GM12878 (cell line): ENCODE measurements around the gene DOCK2. TPM values are rescaled to one million over a fixed set of nuclear protein-coding genes. Genes with fewer than 3 reads are reported as not detected.

Source experiments
- ATAC-seq: fragments of 200-7000 bp; cut with Tn5 transposase; 3 replicates; pipeline ENCODE4 v1.9.1; 2020; ENCODE audit warnings: mild to moderate bottlenecking, moderate library complexity
- BruUV-seq: library from RNA; stranded (reverse); fragments of 400-500 nt; replicated peaks from 2 replicates; lab custom pipeline; 2021; lab: Mats Ljungman, UMichigan
- CTCF ChIA-PET: fragments of 300-600 bp; sonication (Branson Sonifier 250); formaldehyde crosslinking; extraction: SDS; loops from one replicate; lab custom pipeline; 2021; ENCODE audit warnings: inconsistent platforms; lab: Yijun Ruan, JAX
- POLR2A ChIA-PET: fragments of 350-600 bp; formaldehyde crosslinking; extraction: SDS; loops from one replicate; lab custom pipeline; 2021; ENCODE audit warnings: inconsistent platforms; lab: Charles Lee
- RAD21 ChIA-PET: fragments of 300-600 bp; sonication (Branson Sonifier 250); formaldehyde crosslinking; loops from one replicate; lab custom pipeline; 2023; ENCODE audit warnings: antibody characterized with exemption; ENCODE audit not compliant: unreplicated experiment; lab: Charles Lee
- SMC1A ChIA-PET: fragments of 300-600 bp; sonication (Branson Sonifier 250); formaldehyde crosslinking; loops from one replicate; lab custom pipeline; 2023; ENCODE audit not compliant: unreplicated experiment, uncharacterized antibody; lab: Charles Lee
- DNase-seq: peaks from one replicate; pipeline ENCODE4 v3.0.0-alpha.2; 2011; ENCODE audit warnings: low read depth, low spot score
- FAIRE-seq: peaks from 3 replicates; lab custom pipeline; 2011; peaks lifted over from hg19 to GRCh38; lab: Jason Lieb, UNC
- H2AFZ ChIP-seq: 2 replicates; pipeline ENCODE4 v1.6.0; 2011; ENCODE audit warnings: low read depth, low read length, control low read depth; ENCODE audit not compliant: control insufficient read depth
- H3K27ac ChIP-seq: 2 replicates; pipeline ENCODE4 v1.5.1; 2011; ENCODE audit warnings: control low read depth; ENCODE audit not compliant: control insufficient read depth, insufficient read depth
- H3K27me3 ChIP-seq, 2 experiments: replicated peaks in 1 of 2; 2 replicates each; pipeline versions ENCODE4 v1.6.0 to v1.6.1; 2011; ENCODE audit warnings: low read length in 1 of 2; ENCODE audit not compliant: control insufficient read depth in 2 of 2, insufficient read depth in 2 of 2
- H3K36me3 ChIP-seq, 2 experiments: 2 replicates each; pipeline ENCODE4 v1.5.1; 2011; ENCODE audit warnings: low read length in 1 of 2; ENCODE audit not compliant: control insufficient read depth in 2 of 2, insufficient read depth in 2 of 2
- H3K4me1 ChIP-seq: 2 replicates; pipeline ENCODE4 v1.6.1; 2011; ENCODE audit warnings: mild to moderate bottlenecking, low read length, moderate library complexity, mixed read lengths; ENCODE audit not compliant: control insufficient read depth, insufficient read depth
- H3K4me2 ChIP-seq: 2 replicates; pipeline ENCODE4 v1.6.0; 2011; ENCODE audit warnings: control low read depth; ENCODE audit not compliant: control insufficient read depth, insufficient read depth
- H3K4me3 ChIP-seq: fragments of 200-600 bp; sonication (generic); 2 replicates; pipeline ENCODE4 v1.5.1; 2016
- H3K79me2 ChIP-seq: 2 replicates; pipeline ENCODE4 v1.6.0; 2011; ENCODE audit warnings: low read length; ENCODE audit not compliant: control insufficient read depth, insufficient read depth
- H3K9ac ChIP-seq: 2 replicates; pipeline ENCODE4 v1.8.0; 2011; ENCODE audit warnings: low read length, control low read depth, mixed read lengths; ENCODE audit not compliant: control insufficient read depth, insufficient read depth
- H3K9me3 ChIP-seq: replicated peaks from 3 replicates; pipeline ENCODE4 v1.5.1; 2011; ENCODE audit warnings: mild to moderate bottlenecking, low read length; ENCODE audit not compliant: control insufficient read depth, insufficient read depth
- H4K20me1 ChIP-seq: 2 replicates; pipeline ENCODE4 v1.6.0; 2011; ENCODE audit not compliant: control insufficient read depth, insufficient read depth
- ATF7 ChIP-seq: fragments of 450-650 bp; IDR thresholded peaks from 2 replicates; pipeline ENCODE4 v1.6.1; 2016; ENCODE audit warnings: low read depth, mild to moderate bottlenecking
- CBX5 ChIP-seq: sonication (generic); IDR thresholded peaks from 2 replicates; pipeline ENCODE4 v1.6.1; 2016; ENCODE audit warnings: low read depth, moderate library complexity, mild to moderate bottlenecking, inconsistent platforms
- FOXM1 ChIP-seq: IDR thresholded peaks from 2 replicates; pipeline ENCODE4 v1.6.1; 2012; ENCODE audit warnings: low read depth, mild to moderate bottlenecking, inconsistent platforms, low read length, moderate library complexity
- NFXL1 ChIP-seq: fragments of 450-650 bp; IDR thresholded peaks from 2 replicates; pipeline ENCODE4 v1.6.1; 2017; ENCODE audit warnings: antibody characterized with exemption, mild to moderate bottlenecking, borderline replicate concordance
- PAX8 ChIP-seq: fragments of 450-650 bp; IDR thresholded peaks from 2 replicates; pipeline ENCODE4 v1.6.1; 2017; ENCODE audit warnings: mild to moderate bottlenecking, moderate library complexity
- RAD21 ChIP-seq: IDR thresholded peaks from 2 replicates; pipeline ENCODE4 v1.6.1; 2011; ENCODE audit warnings: mild to moderate bottlenecking, low read depth, low read length, moderate library complexity; ENCODE audit not compliant: insufficient read depth
- RFX5 ChIP-seq: IDR thresholded peaks from 2 replicates; pipeline ENCODE4 v1.6.1; 2011; ENCODE audit warnings: low read depth, low read length, improper control_type of control experiment
- SMAD1 ChIP-seq: fragments of 450-650 bp; IDR thresholded peaks from 2 replicates; pipeline ENCODE4 v1.6.1; 2018; ENCODE audit warnings: mild to moderate bottlenecking, low read depth; ENCODE audit not compliant: partially characterized antibody
- STAT1 ChIP-seq: fragments of 450-650 bp; conservative IDR thresholded peaks from 2 replicates; pipeline ENCODE4 v1.6.1; 2014; ENCODE audit warnings: antibody characterized with exemption, mild to moderate bottlenecking
- ZNF622 ChIP-seq: fragments of 450-650 bp; IDR thresholded peaks from 2 replicates; pipeline ENCODE4 v1.6.1; 2017; ENCODE audit warnings: mild to moderate bottlenecking, inconsistent platforms
- ZSCAN29 ChIP-seq: fragments of 450-650 bp; IDR thresholded peaks from 2 replicates; pipeline ENCODE4 v1.6.1; 2017; ENCODE audit warnings: mild to moderate bottlenecking, moderate library complexity
- in situ Hi-C: fragments of 300-500 bp; cut with MboI; formaldehyde crosslinking; loops from 9 replicates; pipeline ENCODE4 v1.14.3; 2018; ENCODE audit warnings: mixed read lengths
- intact Hi-C: fragments of 100-400 bp; cut with micrococcal nuclease; formaldehyde crosslinking; loops from one replicate; pipeline ENCODE4 v1.14.2; 2022; ENCODE audit not compliant: unreplicated experiment
- polyA plus RNA-seq, 11 experiments: library from polyadenylated mRNA; depleted of rRNA in 4 of 11; unstranded in 6 of 11; stranded (reverse) in 5 of 11; fragments of >200 nt; fragmentation: Nextera tagmentation in 4 of 11; fragmentation: Illumina TruSeq in 1 of 11; extraction: Ambion mirVana in 4 of 11; extraction: Trizol in 1 of 11; gene quantifications; 1 replicate in 1 of 11; 2 replicates in 10 of 11; pipeline versions ENCODE4 v1.2.1 to v1.2.3, GENCODE V29; 2011 to 2016; ENCODE audit warnings: inconsistent platforms in 2 of 11, missing spikeins in 2 of 11, low read depth in 1 of 11
- total RNA-seq, 4 experiments: library from RNA; depleted of rRNA in 3 of 4; stranded (reverse); fragments of >200 nt in 3 of 4; fragmentation: Illumina TruSeq in 1 of 4; extraction: Trizol in 1 of 4; gene quantifications; 2 replicates each; pipeline versions ENCODE4 v1.2.1 to v1.2.3, GENCODE V29; 2013 to 2021
- TF ChIP-seq, protein P1 (sequence below): fragments of 450-650 bp; IDR thresholded peaks from 2 replicates; pipeline ENCODE4 v1.6.1; 2018; ENCODE audit warnings: mild to moderate bottlenecking, low read depth, moderate library complexity; ENCODE audit not compliant: partially characterized antibody
- TF ChIP-seq, protein P2 (sequence below): IDR thresholded peaks from 2 replicates; pipeline ENCODE4 v1.6.1; 2012; ENCODE audit warnings: low read length, inconsistent platforms
- TF ChIP-seq, protein P3 (sequence below): fragments of 450-650 bp; IDR thresholded peaks from 2 replicates; pipeline ENCODE4 v1.6.1; 2014; ENCODE audit warnings: mild to moderate bottlenecking
- TF ChIP-seq, protein P4 (sequence below): fragments of 450-650 bp; formaldehyde crosslinking; IDR thresholded peaks from 2 replicates; pipeline ENCODE4 v1.5.0; 2022; ENCODE audit warnings: mild to moderate bottlenecking, missing genetic modification characterization

Gene DOCK2
- total and polyA plus RNA-seq, 10 of the 15 experiments (the other 5 are each of a cell fraction or from before 2014, with no cell fraction given): 34.2 to 192 (median 118) TPM

GRCh38 chr5:169712428-169712827, 75.4 kb downstream of the DOCK2 start:
- no peaks in the 10 kb centered on the region for H3K4me1 ChIP-seq
- FAIRE-seq (no peak), ATAC-seq (no peak), DNase-seq (no peak)
- H3K9me3 ChIP-seq: no peaks in the 10 kb centered on the region
- H3K27me3 ChIP-seq: no peaks in the 10 kb centered on the region
- intact Hi-C loops (no loop called here), in situ Hi-C loops (no loop called here)
- no peak overlapping the region for H3K4me3 ChIP-seq
- no peak overlapping the region for H2AFZ ChIP-seq
- H3K9ac ChIP-seq: no peak overlapping the region
- ChIA-PET RAD21 (interaction anchor here (2.3 kb wide), 1 partner anchor 10 kb away, joined by 7 read pairs; no protein-coding TSS in a partner anchor), SMC1A (interaction anchor here (1.1 to 2.2 kb wide), 3 partner anchors 41 to 268 kb away, joined by 3 to 6 read pairs (median 4); partner anchors contain the start of gene INSYN2B), CTCF (no interaction called here), POLR2A (interaction anchor here (1.6 kb wide), 1 partner anchor 66 kb away, joined by 3 read pairs; no protein-coding TSS in a partner anchor)
- H3K79me2 ChIP-seq: no peaks in the 10 kb centered on the region
- no peak overlapping the region for H3K27ac ChIP-seq
- H4K20me1 ChIP-seq: no peaks in the 10 kb centered on the region
- no peak overlapping the region for H3K4me2 ChIP-seq
- peaks cover 26 to 61% of the 10 kb centered on the region in 2 experiments for H3K36me3 ChIP-seq
- BruUV-seq: no TSS peak
- TF ChIP-seq STAT1 (no peak), ZSCAN29 (no peak), RAD21 (no peak), RFX5 (no peak), ZNF622 (no peak), PAX8 (no peak), ATF7 (no peak), NFXL1 (no peak), SMAD1 (no peak), CBX5 (no peak), FOXM1 (no peak)
- TF ChIP-seq, protein P1, sequence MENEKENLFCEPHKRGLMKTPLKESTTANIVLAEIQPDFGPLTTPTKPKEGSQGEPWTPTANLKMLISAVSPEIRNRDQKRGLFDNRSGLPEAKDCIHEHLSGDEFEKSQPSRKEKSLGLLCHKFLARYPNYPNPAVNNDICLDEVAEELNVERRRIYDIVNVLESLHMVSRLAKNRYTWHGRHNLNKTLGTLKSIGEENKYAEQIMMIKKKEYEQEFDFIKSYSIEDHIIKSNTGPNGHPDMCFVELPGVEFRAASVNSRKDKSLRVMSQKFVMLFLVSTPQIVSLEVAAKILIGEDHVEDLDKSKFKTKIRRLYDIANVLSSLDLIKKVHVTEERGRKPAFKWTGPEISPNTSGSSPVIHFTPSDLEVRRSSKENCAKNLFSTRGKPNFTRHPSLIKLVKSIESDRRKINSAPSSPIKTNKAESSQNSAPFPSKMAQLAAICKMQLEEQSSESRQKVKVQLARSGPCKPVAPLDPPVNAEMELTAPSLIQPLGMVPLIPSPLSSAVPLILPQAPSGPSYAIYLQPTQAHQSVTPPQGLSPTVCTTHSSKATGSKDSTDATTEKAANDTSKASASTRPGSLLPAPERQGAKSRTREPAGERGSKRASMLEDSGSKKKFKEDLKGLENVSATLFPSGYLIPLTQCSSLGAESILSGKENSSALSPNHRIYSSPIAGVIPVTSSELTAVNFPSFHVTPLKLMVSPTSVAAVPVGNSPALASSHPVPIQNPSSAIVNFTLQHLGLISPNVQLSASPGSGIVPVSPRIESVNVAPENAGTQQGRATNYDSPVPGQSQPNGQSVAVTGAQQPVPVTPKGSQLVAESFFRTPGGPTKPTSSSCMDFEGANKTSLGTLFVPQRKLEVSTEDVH: no peak
- TF ChIP-seq, protein P2, sequence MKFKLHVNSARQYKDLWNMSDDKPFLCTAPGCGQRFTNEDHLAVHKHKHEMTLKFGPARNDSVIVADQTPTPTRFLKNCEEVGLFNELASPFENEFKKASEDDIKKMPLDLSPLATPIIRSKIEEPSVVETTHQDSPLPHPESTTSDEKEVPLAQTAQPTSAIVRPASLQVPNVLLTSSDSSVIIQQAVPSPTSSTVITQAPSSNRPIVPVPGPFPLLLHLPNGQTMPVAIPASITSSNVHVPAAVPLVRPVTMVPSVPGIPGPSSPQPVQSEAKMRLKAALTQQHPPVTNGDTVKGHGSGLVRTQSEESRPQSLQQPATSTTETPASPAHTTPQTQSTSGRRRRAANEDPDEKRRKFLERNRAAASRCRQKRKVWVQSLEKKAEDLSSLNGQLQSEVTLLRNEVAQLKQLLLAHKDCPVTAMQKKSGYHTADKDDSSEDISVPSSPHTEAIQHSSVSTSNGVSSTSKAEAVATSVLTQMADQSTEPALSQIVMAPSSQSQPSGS: no peak
- TF ChIP-seq, protein P3, sequence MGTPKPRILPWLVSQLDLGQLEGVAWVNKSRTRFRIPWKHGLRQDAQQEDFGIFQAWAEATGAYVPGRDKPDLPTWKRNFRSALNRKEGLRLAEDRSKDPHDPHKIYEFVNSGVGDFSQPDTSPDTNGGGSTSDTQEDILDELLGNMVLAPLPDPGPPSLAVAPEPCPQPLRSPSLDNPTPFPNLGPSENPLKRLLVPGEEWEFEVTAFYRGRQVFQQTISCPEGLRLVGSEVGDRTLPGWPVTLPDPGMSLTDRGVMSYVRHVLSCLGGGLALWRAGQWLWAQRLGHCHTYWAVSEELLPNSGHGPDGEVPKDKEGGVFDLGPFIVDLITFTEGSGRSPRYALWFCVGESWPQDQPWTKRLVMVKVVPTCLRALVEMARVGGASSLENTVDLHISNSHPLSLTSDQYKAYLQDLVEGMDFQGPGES: no peak
- TF ChIP-seq, protein P4, sequence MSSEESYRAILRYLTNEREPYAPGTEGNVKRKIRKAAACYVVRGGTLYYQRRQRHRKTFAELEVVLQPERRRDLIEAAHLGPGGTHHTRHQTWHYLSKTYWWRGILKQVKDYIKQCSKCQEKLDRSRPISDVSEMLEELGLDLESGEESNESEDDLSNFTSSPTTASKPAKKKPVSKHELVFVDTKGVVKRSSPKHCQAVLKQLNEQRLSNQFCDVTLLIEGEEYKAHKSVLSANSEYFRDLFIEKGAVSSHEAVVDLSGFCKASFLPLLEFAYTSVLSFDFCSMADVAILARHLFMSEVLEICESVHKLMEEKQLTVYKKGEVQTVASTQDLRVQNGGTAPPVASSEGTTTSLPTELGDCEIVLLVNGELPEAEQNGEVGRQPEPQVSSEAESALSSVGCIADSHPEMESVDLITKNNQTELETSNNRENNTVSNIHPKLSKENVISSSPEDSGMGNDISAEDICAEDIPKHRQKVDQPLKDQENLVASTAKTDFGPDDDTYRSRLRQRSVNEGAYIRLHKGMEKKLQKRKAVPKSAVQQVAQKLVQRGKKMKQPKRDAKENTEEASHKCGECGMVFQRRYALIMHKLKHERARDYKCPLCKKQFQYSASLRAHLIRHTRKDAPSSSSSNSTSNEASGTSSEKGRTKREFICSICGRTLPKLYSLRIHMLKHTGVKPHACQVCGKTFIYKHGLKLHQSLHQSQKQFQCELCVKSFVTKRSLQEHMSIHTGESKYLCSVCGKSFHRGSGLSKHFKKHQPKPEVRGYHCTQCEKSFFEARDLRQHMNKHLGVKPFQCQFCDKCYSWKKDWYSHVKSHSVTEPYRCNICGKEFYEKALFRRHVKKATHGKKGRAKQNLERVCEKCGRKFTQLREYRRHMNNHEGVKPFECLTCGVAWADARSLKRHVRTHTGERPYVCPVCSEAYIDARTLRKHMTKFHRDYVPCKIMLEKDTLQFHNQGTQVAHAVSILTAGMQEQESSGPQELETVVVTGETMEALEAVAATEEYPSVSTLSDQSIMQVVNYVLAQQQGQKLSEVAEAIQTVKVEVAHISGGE (CRISPR knock-in tag): no peak
